K562 (cell line): ENCODE data around the gene ULBP1. TPM values are rescaled to one million over a fixed set of nuclear protein-coding genes. Genes with fewer than 3 reads are reported as not detected.

Experiments
- HINFP ChIP-seq: fragments of 450-650 bp; conservative IDR thresholded peaks from 2 replicates; pipeline ENCODE4 v1.6.1; 2016; ENCODE audit warnings: missing genetic modification characterization, low read depth, mild to moderate bottlenecking, control low read depth, missing compliant biosample characterization
- KAT7 ChIP-seq: sonication (generic); formaldehyde crosslinking; IDR thresholded peaks from 2 replicates; pipeline ENCODE4 v1.8.0; 2022; ENCODE audit warnings: missing genetic modification reagents, mild to moderate bottlenecking, borderline replicate concordance
- NCOA6 ChIP-seq: fragments of 450-650 bp; IDR thresholded peaks from 2 replicates; pipeline ENCODE4 v1.6.1; 2017; ENCODE audit warnings: mild to moderate bottlenecking
- POLR2B ChIP-seq: fragments of 450-650 bp; IDR thresholded peaks from 2 replicates; pipeline ENCODE4 v1.6.1; 2018; ENCODE audit warnings: low read depth; ENCODE audit not compliant: partially characterized antibody
- PTRF ChIP-seq: fragments of 450-650 bp; IDR thresholded peaks from 2 replicates; pipeline ENCODE4 v1.6.1; 2016; ENCODE audit warnings: mild to moderate bottlenecking, missing genetic modification characterization, missing compliant biosample characterization
- SREBF2 ChIP-seq: sonication (generic); formaldehyde crosslinking; IDR thresholded peaks from 2 replicates; pipeline ENCODE4 v1.4.0; 2020; ENCODE audit warnings: mild to moderate bottlenecking, missing genetic modification reagents
- ZHX1 ChIP-seq: fragments of 150-350 bp; conservative IDR thresholded peaks from 2 replicates; pipeline ENCODE4 v1.6.1; 2014; ENCODE audit warnings: low read length
- ZNF224 ChIP-seq: sonication (generic); formaldehyde crosslinking; IDR thresholded peaks from 2 replicates; pipeline ENCODE4 v1.8.0; 2022; ENCODE audit warnings: mild to moderate bottlenecking, missing genetic modification reagents
- ZNF79 ChIP-seq: fragments of 250-450 bp; sonication (Bioruptor Pico); IDR thresholded peaks from 2 replicates; pipeline ENCODE4 v1.4.0; 2020; ENCODE audit warnings: low read depth, mild to moderate bottlenecking, moderate library complexity
- polyA plus RNA-seq, 8 experiments: library from polyadenylated mRNA; depleted of rRNA in 4 of 8; stranded (reverse) in 5 of 8; unstranded in 3 of 8; fragments of >200 nt; fragmentation: Nextera tagmentation in 2 of 8; fragmentation: Illumina TruSeq in 1 of 8; extraction: Ambion mirVana in 2 of 8; extraction: Trizol in 1 of 8; gene quantifications; 2 replicates each; pipeline versions ENCODE4 v1.2.1 to v1.2.3, GENCODE V29; 2011 to 2014; ENCODE audit warnings: inconsistent platforms in 1 of 8, missing spikeins in 1 of 8
- total RNA-seq, 7 experiments: library from RNA; depleted of rRNA in 6 of 7; stranded (reverse); fragments of >200 nt in 6 of 7; fragmentation: Illumina TruSeq in 2 of 7; extraction: Trizol in 2 of 7; gene quantifications; 2 replicates each; pipeline versions ENCODE4 v1.2.1 to v1.2.3, GENCODE V29; 2011 to 2021; ENCODE audit warnings: low replicate concordance in 1 of 7

ULBP1 gene
- total and polyA plus RNA-seq, 9 of the 15 experiments (the other 6 are each of a cell fraction or from before 2014, with no cell fraction given) = 0.33 to 6.0 (median 2.5) TPM

DNA sequence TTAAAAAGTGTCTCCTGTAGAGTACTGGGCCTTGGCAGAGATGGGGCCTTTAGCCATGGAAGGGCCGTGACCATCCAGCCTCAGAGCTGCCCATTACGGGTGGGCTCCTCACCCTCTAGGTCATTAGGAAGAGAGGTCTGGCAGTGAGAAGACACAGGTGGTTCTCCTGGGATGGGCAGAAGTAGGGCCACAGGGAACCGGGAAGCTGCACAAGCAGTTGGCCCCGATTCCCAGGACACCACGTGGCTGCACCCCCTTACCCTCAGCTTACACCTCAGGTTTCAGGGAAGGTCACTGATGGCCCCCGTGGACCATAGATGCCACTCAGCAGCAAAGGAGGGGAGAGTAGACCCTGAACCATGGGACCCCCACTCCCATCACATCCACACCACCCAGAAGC is 42.4 kb upstream of the ULBP1 start (continued):
- TF ChIP-seq POLR2B (no peak), ZNF224 (CRISPR knock-in tag) (no peak), SREBF2 (CRISPR knock-in tag) (no peak), KAT7 (CRISPR knock-in tag) (no peak), HINFP (tag) (no peak), NCOA6 (no peak), ZHX1 (no peak), ZNF79 (CRISPR knock-in tag) (no peak), PTRF (tag) (no peak)
